ENCODE results near the gene ZNF341.

- TF ChIP-seq POLR2AphosphoS5 (IDR thresholded peaks at IDR 0.05; ENCODE audit: low read depth, low read length), result no peak
- TF ChIP-seq, protein P1, sequence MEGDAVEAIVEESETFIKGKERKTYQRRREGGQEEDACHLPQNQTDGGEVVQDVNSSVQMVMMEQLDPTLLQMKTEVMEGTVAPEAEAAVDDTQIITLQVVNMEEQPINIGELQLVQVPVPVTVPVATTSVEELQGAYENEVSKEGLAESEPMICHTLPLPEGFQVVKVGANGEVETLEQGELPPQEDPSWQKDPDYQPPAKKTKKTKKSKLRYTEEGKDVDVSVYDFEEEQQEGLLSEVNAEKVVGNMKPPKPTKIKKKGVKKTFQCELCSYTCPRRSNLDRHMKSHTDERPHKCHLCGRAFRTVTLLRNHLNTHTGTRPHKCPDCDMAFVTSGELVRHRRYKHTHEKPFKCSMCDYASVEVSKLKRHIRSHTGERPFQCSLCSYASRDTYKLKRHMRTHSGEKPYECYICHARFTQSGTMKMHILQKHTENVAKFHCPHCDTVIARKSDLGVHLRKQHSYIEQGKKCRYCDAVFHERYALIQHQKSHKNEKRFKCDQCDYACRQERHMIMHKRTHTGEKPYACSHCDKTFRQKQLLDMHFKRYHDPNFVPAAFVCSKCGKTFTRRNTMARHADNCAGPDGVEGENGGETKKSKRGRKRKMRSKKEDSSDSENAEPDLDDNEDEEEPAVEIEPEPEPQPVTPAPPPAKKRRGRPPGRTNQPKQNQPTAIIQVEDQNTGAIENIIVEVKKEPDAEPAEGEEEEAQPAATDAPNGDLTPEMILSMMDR (IDR thresholded peaks at IDR 0.05), result no peak
Observed at GRCh38 chr20:33693741-33694638, 37.8 kb upstream of the ZNF341 start.
